WTC11 (cell line): ENCODE measurements around the gene CELF2. TPM values are rescaled to one million over a fixed set of nuclear protein-coding genes. Genes with fewer than 3 reads are reported as not detected.

ENCODE experiments used
- ATAC-seq: fragments of 200-7000 bp; cut with Tn5 transposase; 2 replicates; pipeline ENCODE4 v1.10.0; 2021; ENCODE audit warnings: mild to moderate bottlenecking, moderate library complexity
- CTCF ChIA-PET: fragments of 300-600 bp; sonication (Branson Sonifier 250); formaldehyde crosslinking; loops from one replicate; lab custom pipeline; 2021; ENCODE audit warnings: antibody characterized with exemption; lab: Charles Lee
- POLR2A ChIA-PET: fragments of 350-600 bp; sonication (Branson Sonifier 250); formaldehyde crosslinking; loops from one replicate; lab custom pipeline; 2021; ENCODE audit warnings: antibody characterized with exemption; lab: Charles Lee
- DNase-seq: peaks from one replicate; pipeline ENCODE4 v3.0.0; 2021; ENCODE audit warnings: low spot score
- H3K27ac Mint-ChIP-seq: 2 replicates; pipeline ENCODE4 v1.8.0; 2021; ENCODE audit warnings: mixed read lengths
- H3K27me3 Mint-ChIP-seq: 2 replicates; pipeline ENCODE4 v1.8.0; 2021; ENCODE audit warnings: low read depth, mild to moderate bottlenecking, moderate library complexity, mixed read lengths
- H3K36me3 Mint-ChIP-seq: 2 replicates; pipeline ENCODE4 v1.8.0; 2021; ENCODE audit warnings: mixed read lengths
- H3K4me1 Mint-ChIP-seq: 2 replicates; pipeline ENCODE4 v1.8.0; 2022; ENCODE audit warnings: mixed read lengths
- H3K4me3 Mint-ChIP-seq: 2 replicates; pipeline ENCODE4 v1.8.0; 2021; ENCODE audit warnings: mild to moderate bottlenecking, moderate library complexity, mixed read lengths
- H3K9me3 Mint-ChIP-seq: 2 replicates; pipeline ENCODE4 v1.8.0; 2021; ENCODE audit warnings: mixed read lengths
- CREM ChIP-seq: sonication (generic); formaldehyde crosslinking; IDR thresholded peaks from 2 replicates; pipeline ENCODE4 v1.8.1; 2022; ENCODE audit warnings: mild to moderate bottlenecking, missing genetic modification reagents, moderate library complexity
- E2F4 ChIP-seq: sonication (generic); formaldehyde crosslinking; IDR thresholded peaks from 2 replicates; pipeline ENCODE4 v1.8.1; 2022; ENCODE audit warnings: low read depth, mild to moderate bottlenecking, moderate library complexity, missing genetic modification reagents, borderline replicate concordance
- ETV6 ChIP-seq: sonication (generic); formaldehyde crosslinking; IDR thresholded peaks from 2 replicates; pipeline ENCODE4 v1.8.1; 2022; ENCODE audit warnings: mild to moderate bottlenecking, missing genetic modification reagents
- FOXP1 ChIP-seq: sonication (generic); formaldehyde crosslinking; IDR thresholded peaks from 2 replicates; pipeline ENCODE4 v1.8.0; 2022; ENCODE audit warnings: missing genetic modification reagents, mild to moderate bottlenecking, moderate library complexity, borderline replicate concordance
- IRF2 ChIP-seq: sonication (generic); formaldehyde crosslinking; IDR thresholded peaks from 2 replicates; pipeline ENCODE4 v1.8.0; 2022; ENCODE audit warnings: low read depth, missing genetic modification reagents, borderline replicate concordance
- JAZF1 ChIP-seq: fragments of 250-450 bp; sonication (Bioruptor Pico); IDR thresholded peaks from 2 replicates; pipeline ENCODE4 v1.9.0; 2021; ENCODE audit warnings: moderate library complexity, mild to moderate bottlenecking, inconsistent platforms
- JUN ChIP-seq: sonication (generic); formaldehyde crosslinking; IDR thresholded peaks from 2 replicates; pipeline ENCODE4 v1.8.0; 2023; ENCODE audit warnings: mild to moderate bottlenecking, missing genetic modification reagents
- MYBL2 ChIP-seq: sonication (generic); formaldehyde crosslinking; IDR thresholded peaks from 2 replicates; pipeline ENCODE4 v1.8.1; 2023; ENCODE audit warnings: mild to moderate bottlenecking, moderate library complexity, missing genetic modification reagents
- NFE2L1 ChIP-seq: sonication (generic); formaldehyde crosslinking; IDR thresholded peaks from 2 replicates; pipeline ENCODE4 v1.8.1; 2023; ENCODE audit warnings: missing genetic modification reagents
- PRDM15 ChIP-seq: sonication (generic); formaldehyde crosslinking; IDR thresholded peaks from 2 replicates; pipeline ENCODE4 v1.8.0; 2022; ENCODE audit warnings: missing genetic modification reagents
- RELA ChIP-seq: sonication (generic); formaldehyde crosslinking; IDR thresholded peaks from 2 replicates; pipeline ENCODE4 v1.8.1; 2022; ENCODE audit warnings: missing genetic modification reagents, mild to moderate bottlenecking, borderline replicate concordance
- RORB ChIP-seq: fragments of 250-450 bp; sonication (Bioruptor Pico); IDR thresholded peaks from 2 replicates; pipeline ENCODE4 v1.9.0; 2021; ENCODE audit warnings: mild to moderate bottlenecking
- TCF7 ChIP-seq: sonication (generic); formaldehyde crosslinking; IDR thresholded peaks from 2 replicates; pipeline ENCODE4 v1.8.0; 2022; ENCODE audit warnings: mild to moderate bottlenecking, low read depth, missing genetic modification reagents, moderate library complexity
- TEAD4 ChIP-seq: sonication (generic); formaldehyde crosslinking; IDR thresholded peaks from 2 replicates; pipeline ENCODE4 v1.8.0; 2022; ENCODE audit warnings: mild to moderate bottlenecking, missing genetic modification reagents
- ZBTB21 ChIP-seq: sonication (generic); formaldehyde crosslinking; IDR thresholded peaks from 2 replicates; pipeline ENCODE4 v1.8.1; 2023; ENCODE audit warnings: mild to moderate bottlenecking, missing genetic modification reagents, borderline replicate concordance
- ZNF138 ChIP-seq: sonication (generic); formaldehyde crosslinking; conservative IDR thresholded peaks from 2 replicates; pipeline ENCODE4 v1.8.1; 2022; ENCODE audit warnings: mild to moderate bottlenecking, moderate library complexity, missing genetic modification reagents
- ZNF263 ChIP-seq: sonication (generic); formaldehyde crosslinking; IDR thresholded peaks from 2 replicates; pipeline ENCODE4 v1.8.1; 2022; ENCODE audit warnings: low read depth, mild to moderate bottlenecking, moderate library complexity, missing genetic modification reagents
- ZNF317 ChIP-seq: sonication (generic); formaldehyde crosslinking; IDR thresholded peaks from 2 replicates; pipeline ENCODE4 v1.8.1; 2023; ENCODE audit warnings: low read depth, mild to moderate bottlenecking, moderate library complexity, missing genetic modification reagents, borderline replicate concordance
- ZSCAN18 ChIP-seq: fragments of 250-450 bp; sonication (Bioruptor Pico); IDR thresholded peaks from 2 replicates; pipeline ENCODE4 v2.1.2; 2022; ENCODE audit warnings: mild to moderate bottlenecking, moderate library complexity
- total RNA-seq: library from RNA; stranded (reverse); gene quantifications from 3 replicates; pipeline ENCODE4 v1.2.3, GENCODE V29; 2021
- TF ChIP-seq, protein P1 (sequence below): sonication (generic); formaldehyde crosslinking; IDR thresholded peaks from 2 replicates; pipeline ENCODE4 v1.8.1; 2022; ENCODE audit warnings: low read depth, missing genetic modification reagents, borderline replicate concordance
- TF ChIP-seq, protein P2 (sequence below): sonication (generic); formaldehyde crosslinking; IDR thresholded peaks from 2 replicates; pipeline ENCODE4 v1.8.1; 2022; ENCODE audit warnings: mild to moderate bottlenecking, moderate library complexity, missing genetic modification reagents

CELF2 gene
- total RNA-seq, 1 experiment from 2014 or later, result 24.6 TPM

DNA sequence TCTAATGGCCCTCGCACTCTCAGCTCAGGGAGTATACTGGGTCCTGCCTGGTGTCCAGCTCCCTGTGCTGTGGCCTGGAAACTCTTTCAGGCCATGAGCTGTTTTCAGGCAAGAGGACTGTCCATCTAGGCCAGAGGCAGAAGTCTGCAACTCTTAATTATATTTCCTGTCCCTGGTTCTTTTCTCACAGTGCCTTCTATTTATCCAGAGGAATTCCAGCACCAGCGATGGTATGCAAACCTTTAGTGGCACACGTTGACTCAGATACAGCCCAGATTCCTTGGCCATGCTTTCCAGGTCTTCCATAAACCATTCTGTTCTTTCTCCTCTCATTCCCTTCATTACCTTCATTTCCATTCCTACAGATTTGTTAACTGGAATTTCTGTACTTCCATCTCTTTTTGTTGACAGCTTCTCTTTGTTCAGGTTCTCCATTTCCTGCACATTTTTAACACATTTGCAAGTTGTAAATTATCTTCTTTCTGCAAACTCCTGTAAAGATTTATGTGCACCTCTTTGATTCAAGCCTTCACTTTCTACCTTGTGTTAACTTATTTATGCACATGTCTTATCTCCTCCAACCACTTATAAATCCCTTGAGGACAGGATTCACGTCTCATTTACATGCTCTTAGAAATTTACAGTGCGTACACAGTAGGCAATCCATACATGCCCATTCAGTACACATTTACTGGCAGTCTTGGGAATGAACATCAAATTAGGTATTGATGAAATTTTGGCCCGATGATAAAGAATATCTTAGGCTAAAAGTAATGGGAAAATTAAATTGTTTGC is 172.1 kb downstream of the CELF2 start:
- ATAC-seq (peak; percentile 72), DNase-seq (no peak)
- TF ChIP-seq ETV6 (CRISPR knock-in tag) (no peak), PRDM15 (CRISPR knock-in tag) (peak; percentile 66; the same call in 1 of the 2 replicates)
- no peaks in the 10 kb centered on the region for H3K27me3 Mint-ChIP-seq
- CTCF ChIA-PET, result interaction anchor here (0.7 kb wide), 1 partner anchor 69 kb away, joined by 3 read pairs; no protein-coding TSS in a partner anchor
- H3K4me3 Mint-ChIP-seq, result no peak overlapping the region
- peaks cover 6% of the 10 kb centered on the region for H3K36me3 Mint-ChIP-seq
- H3K27ac Mint-ChIP-seq, result peak overlapping the region; percentile 27; the same call in 1 of the 2 replicates
- POLR2A ChIA-PET, result no interaction called here
- peaks cover 11% of the 10 kb centered on the region; the same call in 1 of the 2 replicates for H3K9me3 Mint-ChIP-seq
- H3K4me1 Mint-ChIP-seq, result peaks cover 36% of the 10 kb centered on the region

GRCh38 chr10:11191190-11191589 is 173.5 kb downstream of the CELF2 start:
- Mint-ChIP-seq H3K27me3 (no peaks in the 10 kb centered on the region), H3K27ac (no peak overlapping the region), H3K9me3 (no peaks in the 10 kb centered on the region), H3K36me3 (peaks cover 6% of the 10 kb centered on the region; the same call in 1 of the 2 replicates), H3K4me3 (no peak overlapping the region), H3K4me1 (peaks cover 45% of the 10 kb centered on the region)
- TF ChIP-seq TCF7 (CRISPR knock-in tag), result no peak
- TF ChIP-seq FOXP1 (CRISPR knock-in tag), result no peak
- no peak for TF ChIP-seq ZNF138 (CRISPR knock-in tag)
- no peak for TF ChIP-seq MYBL2
- no peak for TF ChIP-seq E2F4 (CRISPR knock-in tag)
- no peak for TF ChIP-seq ZSCAN18 (CRISPR knock-in tag)
- TF ChIP-seq ZNF317 (CRISPR knock-in tag), result no peak
- TF ChIP-seq ZBTB21, result no peak
- TF ChIP-seq, protein P1, sequence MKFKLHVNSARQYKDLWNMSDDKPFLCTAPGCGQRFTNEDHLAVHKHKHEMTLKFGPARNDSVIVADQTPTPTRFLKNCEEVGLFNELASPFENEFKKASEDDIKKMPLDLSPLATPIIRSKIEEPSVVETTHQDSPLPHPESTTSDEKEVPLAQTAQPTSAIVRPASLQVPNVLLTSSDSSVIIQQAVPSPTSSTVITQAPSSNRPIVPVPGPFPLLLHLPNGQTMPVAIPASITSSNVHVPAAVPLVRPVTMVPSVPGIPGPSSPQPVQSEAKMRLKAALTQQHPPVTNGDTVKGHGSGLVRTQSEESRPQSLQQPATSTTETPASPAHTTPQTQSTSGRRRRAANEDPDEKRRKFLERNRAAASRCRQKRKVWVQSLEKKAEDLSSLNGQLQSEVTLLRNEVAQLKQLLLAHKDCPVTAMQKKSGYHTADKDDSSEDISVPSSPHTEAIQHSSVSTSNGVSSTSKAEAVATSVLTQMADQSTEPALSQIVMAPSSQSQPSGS, result no peak
- no peak for TF ChIP-seq TEAD4 (CRISPR knock-in tag)
- TF ChIP-seq ETV6 (CRISPR knock-in tag), result no peak
- TF ChIP-seq IRF2 (CRISPR knock-in tag), result no peak
- TF ChIP-seq NFE2L1 (CRISPR knock-in tag), result no peak
- TF ChIP-seq, protein P2, sequence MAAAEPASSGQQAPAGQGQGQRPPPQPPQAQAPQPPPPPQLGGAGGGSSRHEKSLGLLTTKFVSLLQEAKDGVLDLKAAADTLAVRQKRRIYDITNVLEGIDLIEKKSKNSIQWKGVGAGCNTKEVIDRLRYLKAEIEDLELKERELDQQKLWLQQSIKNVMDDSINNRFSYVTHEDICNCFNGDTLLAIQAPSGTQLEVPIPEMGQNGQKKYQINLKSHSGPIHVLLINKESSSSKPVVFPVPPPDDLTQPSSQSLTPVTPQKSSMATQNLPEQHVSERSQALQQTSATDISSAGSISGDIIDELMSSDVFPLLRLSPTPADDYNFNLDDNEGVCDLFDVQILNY, result no peak
- no peak for TF ChIP-seq ZNF263 (CRISPR knock-in tag)
- TF ChIP-seq JAZF1 (CRISPR knock-in tag), result no peak
- TF ChIP-seq RELA (CRISPR knock-in tag), result no peak
- no peak for TF ChIP-seq RORB
- TF ChIP-seq CREM, result no peak
- no peak for TF ChIP-seq JUN
- DNase-seq, result no peak
- ATAC-seq, result no peak
- ChIA-PET CTCF (no interaction called here), POLR2A (no interaction called here)
